HG03520 (cell line): ENCODE measurements around the gene SARNP.

ENCODE experiments used
- ATAC-seq: cut with Tn5 transposase; IDR thresholded peaks from one replicate; pipeline ENCODE4 v1.9.1; 2021; ENCODE audit warnings: mild to moderate bottlenecking, moderate library complexity; ENCODE audit not compliant: unreplicated experiment

SARNP gene

GRCh38 chr12:55711786-55712553, 105.6 kb downstream of the SARNP start:
- ATAC-seq, result no peak

GRCh38 chr12:55708695-55709233, 108.8 kb downstream of the SARNP start:
- no peak for ATAC-seq

GRCh38 chr12:55707841-55708694, 109.5 kb downstream of the SARNP start, which contains the start of gene ITGA7:
ITGA7 (minus strand) TSS chr12:55707904; CDS start chr12:55707682, 222 bp downstream.
- no peak for ATAC-seq
